Measurements from ENCODE around the gene PHB1.

The PHB1 gene

DNA sequence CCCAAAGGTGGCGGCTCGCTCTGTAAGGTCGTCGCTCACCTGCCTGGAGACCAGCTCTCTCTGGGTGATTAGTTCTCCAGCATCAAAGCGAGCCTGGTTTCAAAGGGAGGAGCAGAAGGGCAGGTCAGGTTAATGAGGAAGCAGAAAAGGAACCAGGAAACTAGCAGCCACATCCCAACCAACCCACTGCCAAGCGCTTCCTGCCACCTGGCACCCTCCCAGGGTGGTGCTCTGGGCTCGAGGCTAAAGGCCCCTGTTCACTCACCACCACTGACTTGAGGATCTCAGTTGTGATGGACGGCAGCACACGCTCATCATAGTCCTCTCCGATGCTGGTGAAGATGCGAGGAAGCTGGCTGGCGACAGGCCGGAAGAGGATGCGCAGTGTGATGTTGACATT is 5.6 kb downstream of the PHB1 start (continued):
- TF ChIP-seq, protein P1, sequence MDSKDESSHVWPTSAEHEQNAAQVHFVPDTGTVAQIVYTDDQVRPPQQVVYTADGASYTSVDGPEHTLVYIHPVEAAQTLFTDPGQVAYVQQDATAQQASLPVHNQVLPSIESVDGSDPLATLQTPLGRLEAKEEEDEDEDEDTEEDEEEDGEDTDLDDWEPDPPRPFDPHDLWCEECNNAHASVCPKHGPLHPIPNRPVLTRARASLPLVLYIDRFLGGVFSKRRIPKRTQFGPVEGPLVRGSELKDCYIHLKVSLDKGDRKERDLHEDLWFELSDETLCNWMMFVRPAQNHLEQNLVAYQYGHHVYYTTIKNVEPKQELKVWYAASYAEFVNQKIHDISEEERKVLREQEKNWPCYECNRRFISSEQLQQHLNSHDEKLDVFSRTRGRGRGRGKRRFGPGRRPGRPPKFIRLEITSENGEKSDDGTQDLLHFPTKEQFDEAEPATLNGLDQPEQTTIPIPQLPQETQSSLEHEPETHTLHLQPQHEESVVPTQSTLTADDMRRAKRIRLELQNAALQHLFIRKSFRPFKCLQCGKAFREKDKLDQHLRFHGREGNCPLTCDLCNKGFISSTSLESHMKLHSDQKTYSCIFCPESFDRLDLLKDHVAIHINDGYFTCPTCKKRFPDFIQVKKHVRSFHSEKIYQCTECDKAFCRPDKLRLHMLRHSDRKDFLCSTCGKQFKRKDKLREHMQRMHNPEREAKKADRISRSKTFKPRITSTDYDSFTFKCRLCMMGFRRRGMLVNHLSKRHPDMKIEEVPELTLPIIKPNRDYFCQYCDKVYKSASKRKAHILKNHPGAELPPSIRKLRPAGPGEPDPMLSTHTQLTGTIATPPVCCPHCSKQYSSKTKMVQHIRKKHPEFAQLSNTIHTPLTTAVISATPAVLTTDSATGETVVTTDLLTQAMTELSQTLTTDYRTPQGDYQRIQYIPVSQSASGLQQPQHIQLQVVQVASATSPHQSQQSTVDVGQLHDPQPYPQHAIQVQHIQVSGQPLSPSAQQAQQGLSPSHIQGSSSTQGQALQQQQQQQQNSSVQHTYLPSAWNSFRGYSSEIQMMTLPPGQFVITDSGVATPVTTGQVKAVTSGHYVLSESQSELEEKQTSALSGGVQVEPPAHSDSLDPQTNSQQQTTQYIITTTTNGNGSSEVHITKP (tag by site-specific recombination; IDR thresholded peaks at IDR 0.05) = no peak
- no peak for TF ChIP-seq KLF7 (tag by site-specific recombination; IDR thresholded peaks at IDR 0.05; ENCODE audit: borderline replicate concordance)
- TF ChIP-seq ZNF530 (tag by site-specific recombination; IDR thresholded peaks at IDR 0.05; ENCODE audit: low read depth) = no peak
- TF ChIP-seq ZNF341 (tag by site-specific recombination; IDR thresholded peaks at IDR 0.05; ENCODE audit: low read depth) = no peak
- TF ChIP-seq ZNF266 (tag by site-specific recombination; IDR thresholded peaks at IDR 0.05; ENCODE audit: low read depth) = no peak
- TF ChIP-seq, protein P2, sequence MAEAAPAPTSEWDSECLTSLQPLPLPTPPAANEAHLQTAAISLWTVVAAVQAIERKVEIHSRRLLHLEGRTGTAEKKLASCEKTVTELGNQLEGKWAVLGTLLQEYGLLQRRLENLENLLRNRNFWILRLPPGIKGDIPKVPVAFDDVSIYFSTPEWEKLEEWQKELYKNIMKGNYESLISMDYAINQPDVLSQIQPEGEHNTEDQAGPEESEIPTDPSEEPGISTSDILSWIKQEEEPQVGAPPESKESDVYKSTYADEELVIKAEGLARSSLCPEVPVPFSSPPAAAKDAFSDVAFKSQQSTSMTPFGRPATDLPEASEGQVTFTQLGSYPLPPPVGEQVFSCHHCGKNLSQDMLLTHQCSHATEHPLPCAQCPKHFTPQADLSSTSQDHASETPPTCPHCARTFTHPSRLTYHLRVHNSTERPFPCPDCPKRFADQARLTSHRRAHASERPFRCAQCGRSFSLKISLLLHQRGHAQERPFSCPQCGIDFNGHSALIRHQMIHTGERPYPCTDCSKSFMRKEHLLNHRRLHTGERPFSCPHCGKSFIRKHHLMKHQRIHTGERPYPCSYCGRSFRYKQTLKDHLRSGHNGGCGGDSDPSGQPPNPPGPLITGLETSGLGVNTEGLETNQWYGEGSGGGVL (tag by site-specific recombination; IDR thresholded peaks at IDR 0.05) = no peak
- no peak for TF ChIP-seq ZSCAN30 (tag by site-specific recombination; IDR thresholded peaks at IDR 0.05)
- TF ChIP-seq GLIS2 (tag by site-specific recombination; IDR thresholded peaks at IDR 0.05) = no peak
- no peak for TF ChIP-seq ZNF549 (tag by site-specific recombination; IDR thresholded peaks at IDR 0.05)
- no peak for TF ChIP-seq ZNF433 (tag by site-specific recombination; IDR thresholded peaks at IDR 0.05; ENCODE audit: low read depth)

DNA sequence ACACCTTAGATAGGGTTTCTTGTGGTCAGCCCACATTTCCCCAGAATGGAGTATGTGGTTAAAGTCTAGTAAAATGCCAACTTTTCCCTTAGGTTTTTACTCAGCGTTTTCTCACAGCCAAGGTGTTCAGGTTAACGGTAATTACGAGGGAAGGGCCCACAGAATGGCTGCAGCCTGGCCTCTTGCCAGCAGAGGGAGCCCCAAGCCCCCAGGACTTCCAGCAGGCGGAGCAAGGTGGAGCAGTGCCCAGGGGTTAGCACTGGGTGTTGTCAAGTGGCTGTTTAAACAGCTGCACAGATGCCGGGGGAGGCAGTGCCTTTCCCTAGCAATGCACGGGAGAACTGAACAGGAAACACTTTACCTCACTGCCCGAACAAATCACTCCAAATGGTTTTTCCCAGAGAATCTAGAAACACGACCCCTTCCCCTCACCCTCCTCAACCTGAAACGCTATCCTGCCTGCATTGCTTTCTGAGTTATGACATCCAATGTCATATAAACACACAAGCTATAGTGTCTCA is 6.6 kb downstream of the PHB1 start:
- Histone ChIP-seq H3K27ac (ENCODE audit: extremely low read depth, low read depth, low read length) (no peak overlapping the region), H3K36me3 (ENCODE audit: control insufficient read depth in 2 of 2, insufficient read depth in 1 of 2, low read length in 2 of 2) (peaks cover 48 to 100% of the 10 kb centered on the region in 2 experiments), H3K9me3 (ENCODE audit: control insufficient read depth, insufficient read depth, low read depth, low read length) (no peaks in the 10 kb centered on the region), H3K4me3 (ENCODE audit: low read depth, low read length) (no peak overlapping the region), H3K4me1 (ENCODE audit: control insufficient read depth, insufficient read depth, low read length) (no peaks in the 10 kb centered on the region; the same call in 1 of the 2 replicates)
- CTCF ChIA-PET = interaction anchor here (0.5 to 8.6 kb wide), 52 partner anchors 9 to 589 kb away, joined by 3 to 174 read pairs (median 4); partner anchors contain the start of gene NXPH3
- POLR2A ChIA-PET = interaction anchor here (0.5 to 1.1 kb wide), 3 partner anchors 10 to 356 kb away, joined by 4 to 5 read pairs (median 5); partner anchors contain the start of gene FAM117A
- no peak for TF ChIP-seq TRIM28 (IDR thresholded peaks at IDR 0.05; ENCODE audit: borderline replicate concordance, low read length)
- TF ChIP-seq RBAK (tag by site-specific recombination; IDR thresholded peaks at IDR 0.05) = no peak
- TF ChIP-seq, protein P3, sequence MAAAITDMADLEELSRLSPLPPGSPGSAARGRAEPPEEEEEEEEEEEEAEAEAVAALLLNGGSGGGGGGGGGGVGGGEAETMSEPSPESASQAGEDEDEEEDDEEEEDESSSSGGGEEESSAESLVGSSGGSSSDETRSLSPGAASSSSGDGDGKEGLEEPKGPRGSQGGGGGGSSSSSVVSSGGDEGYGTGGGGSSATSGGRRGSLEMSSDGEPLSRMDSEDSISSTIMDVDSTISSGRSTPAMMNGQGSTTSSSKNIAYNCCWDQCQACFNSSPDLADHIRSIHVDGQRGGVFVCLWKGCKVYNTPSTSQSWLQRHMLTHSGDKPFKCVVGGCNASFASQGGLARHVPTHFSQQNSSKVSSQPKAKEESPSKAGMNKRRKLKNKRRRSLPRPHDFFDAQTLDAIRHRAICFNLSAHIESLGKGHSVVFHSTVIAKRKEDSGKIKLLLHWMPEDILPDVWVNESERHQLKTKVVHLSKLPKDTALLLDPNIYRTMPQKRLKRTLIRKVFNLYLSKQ (tag by site-specific recombination; IDR thresholded peaks at IDR 0.05; ENCODE audit: borderline replicate concordance) = no peak
- peak; percentile 42; the same call in 1 of the 2 replicates for TF ChIP-seq KLF10 (tag by site-specific recombination; IDR thresholded peaks at IDR 0.05)
- no peak for TF ChIP-seq ZSCAN23 (tag by site-specific recombination; IDR thresholded peaks at IDR 0.05)
- TF ChIP-seq ZBTB8A (tag by site-specific recombination; IDR thresholded peaks at IDR 0.05) = peak; percentile 38; the same call in 1 of the 2 replicates
- TF ChIP-seq, protein P4, sequence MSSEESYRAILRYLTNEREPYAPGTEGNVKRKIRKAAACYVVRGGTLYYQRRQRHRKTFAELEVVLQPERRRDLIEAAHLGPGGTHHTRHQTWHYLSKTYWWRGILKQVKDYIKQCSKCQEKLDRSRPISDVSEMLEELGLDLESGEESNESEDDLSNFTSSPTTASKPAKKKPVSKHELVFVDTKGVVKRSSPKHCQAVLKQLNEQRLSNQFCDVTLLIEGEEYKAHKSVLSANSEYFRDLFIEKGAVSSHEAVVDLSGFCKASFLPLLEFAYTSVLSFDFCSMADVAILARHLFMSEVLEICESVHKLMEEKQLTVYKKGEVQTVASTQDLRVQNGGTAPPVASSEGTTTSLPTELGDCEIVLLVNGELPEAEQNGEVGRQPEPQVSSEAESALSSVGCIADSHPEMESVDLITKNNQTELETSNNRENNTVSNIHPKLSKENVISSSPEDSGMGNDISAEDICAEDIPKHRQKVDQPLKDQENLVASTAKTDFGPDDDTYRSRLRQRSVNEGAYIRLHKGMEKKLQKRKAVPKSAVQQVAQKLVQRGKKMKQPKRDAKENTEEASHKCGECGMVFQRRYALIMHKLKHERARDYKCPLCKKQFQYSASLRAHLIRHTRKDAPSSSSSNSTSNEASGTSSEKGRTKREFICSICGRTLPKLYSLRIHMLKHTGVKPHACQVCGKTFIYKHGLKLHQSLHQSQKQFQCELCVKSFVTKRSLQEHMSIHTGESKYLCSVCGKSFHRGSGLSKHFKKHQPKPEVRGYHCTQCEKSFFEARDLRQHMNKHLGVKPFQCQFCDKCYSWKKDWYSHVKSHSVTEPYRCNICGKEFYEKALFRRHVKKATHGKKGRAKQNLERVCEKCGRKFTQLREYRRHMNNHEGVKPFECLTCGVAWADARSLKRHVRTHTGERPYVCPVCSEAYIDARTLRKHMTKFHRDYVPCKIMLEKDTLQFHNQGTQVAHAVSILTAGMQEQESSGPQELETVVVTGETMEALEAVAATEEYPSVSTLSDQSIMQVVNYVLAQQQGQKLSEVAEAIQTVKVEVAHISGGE (tag by site-specific recombination; conservative IDR thresholded peaks at IDR 0.05; ENCODE audit: low read depth) = no peak
- TF ChIP-seq, protein P5, sequence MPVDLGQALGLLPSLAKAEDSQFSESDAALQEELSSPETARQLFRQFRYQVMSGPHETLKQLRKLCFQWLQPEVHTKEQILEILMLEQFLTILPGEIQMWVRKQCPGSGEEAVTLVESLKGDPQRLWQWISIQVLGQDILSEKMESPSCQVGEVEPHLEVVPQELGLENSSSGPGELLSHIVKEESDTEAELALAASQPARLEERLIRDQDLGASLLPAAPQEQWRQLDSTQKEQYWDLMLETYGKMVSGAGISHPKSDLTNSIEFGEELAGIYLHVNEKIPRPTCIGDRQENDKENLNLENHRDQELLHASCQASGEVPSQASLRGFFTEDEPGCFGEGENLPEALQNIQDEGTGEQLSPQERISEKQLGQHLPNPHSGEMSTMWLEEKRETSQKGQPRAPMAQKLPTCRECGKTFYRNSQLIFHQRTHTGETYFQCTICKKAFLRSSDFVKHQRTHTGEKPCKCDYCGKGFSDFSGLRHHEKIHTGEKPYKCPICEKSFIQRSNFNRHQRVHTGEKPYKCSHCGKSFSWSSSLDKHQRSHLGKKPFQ (tag by site-specific recombination; IDR thresholded peaks at IDR 0.05) = no peak
- no peak for TF ChIP-seq ZNF843 (tag by site-specific recombination; IDR thresholded peaks at IDR 0.05)
- TF ChIP-seq ZNF184 (tag by site-specific recombination; IDR thresholded peaks at IDR 0.05) = no peak
- TF ChIP-seq, protein P6, sequence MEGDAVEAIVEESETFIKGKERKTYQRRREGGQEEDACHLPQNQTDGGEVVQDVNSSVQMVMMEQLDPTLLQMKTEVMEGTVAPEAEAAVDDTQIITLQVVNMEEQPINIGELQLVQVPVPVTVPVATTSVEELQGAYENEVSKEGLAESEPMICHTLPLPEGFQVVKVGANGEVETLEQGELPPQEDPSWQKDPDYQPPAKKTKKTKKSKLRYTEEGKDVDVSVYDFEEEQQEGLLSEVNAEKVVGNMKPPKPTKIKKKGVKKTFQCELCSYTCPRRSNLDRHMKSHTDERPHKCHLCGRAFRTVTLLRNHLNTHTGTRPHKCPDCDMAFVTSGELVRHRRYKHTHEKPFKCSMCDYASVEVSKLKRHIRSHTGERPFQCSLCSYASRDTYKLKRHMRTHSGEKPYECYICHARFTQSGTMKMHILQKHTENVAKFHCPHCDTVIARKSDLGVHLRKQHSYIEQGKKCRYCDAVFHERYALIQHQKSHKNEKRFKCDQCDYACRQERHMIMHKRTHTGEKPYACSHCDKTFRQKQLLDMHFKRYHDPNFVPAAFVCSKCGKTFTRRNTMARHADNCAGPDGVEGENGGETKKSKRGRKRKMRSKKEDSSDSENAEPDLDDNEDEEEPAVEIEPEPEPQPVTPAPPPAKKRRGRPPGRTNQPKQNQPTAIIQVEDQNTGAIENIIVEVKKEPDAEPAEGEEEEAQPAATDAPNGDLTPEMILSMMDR (tag by site-specific recombination; IDR thresholded peaks at IDR 0.05) = peak; percentile 99
- peak; percentile 34; the same call in 1 of the 2 replicates for TF ChIP-seq ZBTB20 (tag by site-specific recombination; IDR thresholded peaks at IDR 0.05)
